PC-3 (cell line): ENCODE results near the gene RNF169. TPM values are rescaled to one million over a fixed set of nuclear protein-coding genes. Genes with fewer than 3 reads are reported as not detected.

Experiments used
- ATAC-seq: fragments of 200-7000 bp; cut with Tn5 transposase; 2 replicates; pipeline ENCODE4 v1.9.1; 2020; ENCODE audit warnings: mild to moderate bottlenecking, moderate library complexity
- BruUV-seq: library from RNA; stranded (reverse); fragments of 400-500 nt; replicated peaks from 2 replicates; lab custom pipeline; 2021; lab: Mats Ljungman, UMichigan
- CTCF ChIA-PET: fragments of 300-600 bp; sonication (Branson Sonifier 250); formaldehyde crosslinking; loops from one replicate; lab custom pipeline; 2022; ENCODE audit warnings: antibody characterized with exemption; lab: Charles Lee
- POLR2A ChIA-PET: fragments of 300-600 bp; sonication (Branson Sonifier 250); formaldehyde crosslinking; loops from one replicate; lab custom pipeline; 2022; ENCODE audit warnings: antibody characterized with exemption; ENCODE audit not compliant: unreplicated experiment; lab: Charles Lee
- DNase-seq: peaks from one replicate; pipeline ENCODE4 v3.0.0-alpha.2; 2015
- H2AFZ ChIP-seq: fragments of 300-600 bp; sonication (generic); 2 replicates; pipeline ENCODE4 v1.6.0; 2016; ENCODE audit warnings: antibody characterized with exemption, low read length
- H3F3A ChIP-seq: fragments of 300-600 bp; sonication (generic); one replicate; pipeline ENCODE4 v1.6.0; 2017; ENCODE audit warnings: antibody characterized with exemption, low read length, control low read depth, mild to moderate bottlenecking; ENCODE audit not compliant: unreplicated experiment
- H3K27ac ChIP-seq: fragments of 300-600 bp; sonication (generic); 2 replicates; pipeline ENCODE4 v1.5.1; 2016; ENCODE audit warnings: mild to moderate bottlenecking, low read length
- H3K27me3 ChIP-seq: fragments of 300-600 bp; sonication (generic); 2 replicates; pipeline ENCODE4 v1.6.1; 2016; ENCODE audit warnings: low read length, mixed read lengths
- H3K36me3 ChIP-seq: fragments of 300-600 bp; sonication (generic); 2 replicates; pipeline ENCODE4 v1.6.1; 2016; ENCODE audit warnings: low read depth, mixed run types, low read length, mixed read lengths
- H3K4me1 ChIP-seq: fragments of 300-600 bp; sonication (generic); 2 replicates; pipeline ENCODE4 v1.5.1; 2016; ENCODE audit warnings: low read length; ENCODE audit not compliant: insufficient read depth
- H3K4me2 ChIP-seq: fragments of 300-600 bp; sonication (generic); 2 replicates; pipeline ENCODE4 v1.6.0; 2016; ENCODE audit warnings: low read length
- H3K4me3 ChIP-seq: fragments of 300-600 bp; sonication (generic); 2 replicates; pipeline ENCODE4 v1.5.1; 2016; ENCODE audit warnings: mild to moderate bottlenecking, low read length, mixed read lengths
- H3K79me2 ChIP-seq: fragments of 300-600 bp; sonication (generic); 2 replicates; pipeline ENCODE4 v1.6.1; 2017; ENCODE audit warnings: low read length, mixed read lengths
- H3K9ac ChIP-seq: fragments of 300-600 bp; sonication (generic); 2 replicates; pipeline ENCODE4 v1.6.0; 2016; ENCODE audit warnings: mild to moderate bottlenecking, low read length
- H3K9me2 ChIP-seq: fragments of 300-600 bp; sonication (generic); replicated peaks from 2 replicates; pipeline ENCODE4 v1.6.1; 2016; ENCODE audit warnings: mixed run types, low read length, mixed read lengths
- H3K9me3 ChIP-seq: fragments of 300-600 bp; sonication (generic); 2 replicates; pipeline ENCODE4 v1.6.1; 2016; ENCODE audit warnings: low read length, mixed read lengths
- H4K20me1 ChIP-seq: fragments of 300-600 bp; sonication (generic); 2 replicates; pipeline ENCODE4 v1.6.1; 2016; ENCODE audit warnings: low read length, mixed read lengths
- CTCF ChIP-seq: fragments of 300-600 bp; sonication (generic); conservative IDR thresholded peaks from 2 replicates; pipeline ENCODE4 v1.5.1; 2017; ENCODE audit warnings: antibody characterized with exemption, low read depth, mild to moderate bottlenecking, low read length
- EZH2 ChIP-seq: fragments of 300-600 bp; sonication (generic); IDR thresholded peaks from one replicate; pipeline ENCODE4 v1.6.1; 2017; ENCODE audit warnings: antibody characterized with exemption, mild to moderate bottlenecking, low read length; ENCODE audit not compliant: unreplicated experiment
- EZH2phosphoT487 ChIP-seq: fragments of 300-600 bp; sonication (generic); IDR thresholded peaks from 2 replicates; pipeline ENCODE4 v1.6.1; 2018; ENCODE audit warnings: mild to moderate bottlenecking, antibody characterized with exemption, low read length, borderline replicate concordance
- intact Hi-C: fragments of 100-400 bp; cut with micrococcal nuclease; formaldehyde crosslinking; loops from 2 replicates; pipeline ENCODE4 v1.9.0; 2023
- total RNA-seq: library from RNA; depleted of rRNA; stranded (reverse); fragments of >200 nt; gene quantifications from 2 replicates; pipeline ENCODE4 v1.2.3, GENCODE V29; 2014

The RNF169 gene
- total RNA-seq, 1 experiment from 2014 or later: 20.4 TPM

DNA sequence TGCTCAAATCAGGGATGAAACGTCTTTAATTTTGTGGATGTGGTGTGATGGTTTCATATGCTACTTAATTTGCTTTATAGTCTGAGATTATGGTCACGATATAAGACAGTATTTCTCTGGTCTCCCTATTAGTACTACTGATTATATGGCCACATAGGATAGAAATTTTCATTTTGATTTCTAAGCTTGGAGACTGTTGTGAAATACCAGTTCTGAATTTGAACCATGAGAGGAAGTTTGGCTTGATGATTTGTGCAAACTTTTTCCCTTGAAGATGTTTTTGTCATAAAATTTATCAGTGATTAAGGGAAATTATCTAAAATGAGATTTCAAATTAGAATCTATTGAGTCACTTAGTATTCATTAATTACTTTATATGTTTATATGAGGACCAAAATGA, 2.7 kb downstream of the RNF169 start:
- ChIA-PET CTCF (no interaction called here), POLR2A (no interaction called here)
- no peaks in the 10 kb centered on the region for H3K36me3 ChIP-seq
- no peak for ATAC-seq
- H3K27me3 ChIP-seq: no peaks in the 10 kb centered on the region
- H3K4me3 ChIP-seq: peak overlapping the region; percentile 33; the same call in 1 of the 2 replicates
- peaks cover 35% of the 10 kb centered on the region for H4K20me1 ChIP-seq
- H3K9me3 ChIP-seq: no peaks in the 10 kb centered on the region
- no TSS peak for BruUV-seq
- H3K27ac ChIP-seq: no peak overlapping the region
- H3K4me2 ChIP-seq: peak overlapping the region; percentile 95
- DNase-seq: no peak
- no peak overlapping the region for H2AFZ ChIP-seq
- H3K4me1 ChIP-seq: peaks cover 48% of the 10 kb centered on the region
- H3K9ac ChIP-seq: no peak overlapping the region
- TF ChIP-seq CTCF (no peak), EZH2 (no peak), EZH2phosphoT487 (no peak)
- no peaks in the 10 kb centered on the region for H3K9me2 ChIP-seq
- intact Hi-C loops: loop anchor here (10.0 kb wide), 1 partner anchor 173 kb away; no protein-coding TSS in a partner anchor
- H3F3A ChIP-seq: peaks cover 10% of the 10 kb centered on the region
- H3K79me2 ChIP-seq: peaks cover 69% of the 10 kb centered on the region

GRCh38 chr11:74754507-74755252, 6.0 kb downstream of the RNF169 start:
- H2AFZ ChIP-seq: 0 out of 2 replicates have a peak overlapping the region, but pooled peaks have one; percentile 15
- peak overlapping the region; percentile 59 for H3K4me3 ChIP-seq
- H4K20me1 ChIP-seq: peaks cover 35% of the 10 kb centered on the region
- H3K9me2 ChIP-seq: no peaks in the 10 kb centered on the region
- peaks cover 10% of the 10 kb centered on the region for H3F3A ChIP-seq
- H3K79me2 ChIP-seq: peaks cover 68% of the 10 kb centered on the region
- CTCF ChIA-PET: interaction anchor here (0.7 kb wide), 1 partner anchor 365 kb away, joined by 3 read pairs; no protein-coding TSS in a partner anchor
- H3K36me3 ChIP-seq: no peaks in the 10 kb centered on the region
- peak overlapping the region; percentile 80 for H3K27ac ChIP-seq
- no TSS peak for BruUV-seq
- no peaks in the 10 kb centered on the region for H3K9me3 ChIP-seq
- POLR2A ChIA-PET: no interaction called here
- DNase-seq (peak; percentile 96), ATAC-seq (peak; percentile 92)
- no peaks in the 10 kb centered on the region for H3K27me3 ChIP-seq
- no peak for TF ChIP-seq CTCF
- no peak for TF ChIP-seq EZH2phosphoT487
- TF ChIP-seq EZH2: no peak
- peak overlapping the region; percentile 43 for H3K9ac ChIP-seq
- H3K4me2 ChIP-seq: peak overlapping the region; percentile 84
- peaks cover 42% of the 10 kb centered on the region for H3K4me1 ChIP-seq
- intact Hi-C loops: loop anchor here (10.0 kb wide), 1 partner anchor 170 kb away; no protein-coding TSS in a partner anchor
